K562 (cell line): ENCODE data around the gene COX5A. TPM values are rescaled to one million over a fixed set of nuclear protein-coding genes. Genes with fewer than 3 reads are reported as not detected.
A peak's percentile ranks its signal among the peaks of the same experiment; 100 is the strongest.

Source experiments
- AFF4 ChIP-seq: sonication (generic); formaldehyde crosslinking; IDR thresholded peaks from 2 replicates; pipeline ENCODE4 v1.8.0; 2023; ENCODE audit warnings: mild to moderate bottlenecking, missing genetic modification reagents
- ATF1 ChIP-seq, 2 experiments: fragments of 450-650 bp in 1 of 2; IDR thresholded peaks; 2 replicates each; pipeline ENCODE4 v1.6.1; 2016; ENCODE audit warnings: missing compliant biosample characterization in 1 of 2, missing genetic modification characterization in 1 of 2
- ERF ChIP-seq: fragments of 450-650 bp; formaldehyde crosslinking; IDR thresholded peaks from 2 replicates; pipeline ENCODE4 v1.4.0; 2020; ENCODE audit warnings: mild to moderate bottlenecking, mixed read lengths
- ESRRB ChIP-seq: fragments of 250-450 bp; sonication (Bioruptor Pico); IDR thresholded peaks from 2 replicates; pipeline ENCODE4 v1.5.0; 2020; ENCODE audit warnings: mild to moderate bottlenecking, moderate library complexity, borderline replicate concordance
- FUS ChIP-seq: fragments of 200-400 bp; formaldehyde crosslinking; optimal IDR thresholded peaks from 2 replicates; pipeline ENCODE3; 2017; ENCODE audit warnings: low read depth, low read length
- GMEB1 ChIP-seq: fragments of 250-450 bp; sonication (Bioruptor Pico); IDR thresholded peaks from 2 replicates; pipeline ENCODE4 v1.4.0; 2020; ENCODE audit warnings: mild to moderate bottlenecking
- KAT2B ChIP-seq: IDR thresholded peaks from one replicate; pipeline ENCODE4 v1.6.1; 2012; ENCODE audit warnings: low read depth, mild to moderate bottlenecking, control low read depth, inconsistent platforms, low read length, moderate library complexity
- MNT ChIP-seq, 2 experiments: fragments of 450-650 bp; conservative IDR thresholded peaks; 2 replicates each; pipeline ENCODE4 v1.6.1; 2017; ENCODE audit warnings: mild to moderate bottlenecking in 2 of 2, moderate library complexity in 2 of 2
- PML ChIP-seq: IDR thresholded peaks from 2 replicates; pipeline ENCODE4 v1.6.1; 2012; ENCODE audit warnings: low read length, inconsistent platforms
- RBM22 ChIP-seq: fragments of 200-400 bp; formaldehyde crosslinking; IDR thresholded peaks from 2 replicates; pipeline ENCODE4 v1.6.1; 2018; ENCODE audit warnings: low read length, low read depth; ENCODE audit not compliant: poor library complexity, severe bottlenecking
- RFX5 ChIP-seq: IDR thresholded peaks from 2 replicates; pipeline ENCODE4 v1.6.1; 2011; ENCODE audit warnings: low read depth, mild to moderate bottlenecking, improper control_type of control experiment, low read length
- RNF2 ChIP-seq: sonication (generic); IDR thresholded peaks from 2 replicates; pipeline ENCODE4 v1.6.1; 2016
- SAP30 ChIP-seq: fragments of 200-600 bp; sonication (generic); IDR thresholded peaks from 2 replicates; pipeline ENCODE4 v1.6.1; 2012; ENCODE audit warnings: borderline replicate concordance, low read depth, mild to moderate bottlenecking, moderate library complexity, low read length, control low read depth, inconsistent platforms; ENCODE audit not compliant: insufficient read depth, poor library complexity, severe bottlenecking
- SMAD4 ChIP-seq: fragments of 250-450 bp; sonication (Bioruptor Pico); conservative IDR thresholded peaks from 2 replicates; pipeline ENCODE4 v1.8.0; 2021; ENCODE audit warnings: inconsistent platforms, mild to moderate bottlenecking, moderate library complexity
- SMC3 ChIP-seq: conservative IDR thresholded peaks from 2 replicates; pipeline ENCODE4 v1.6.1; 2011; ENCODE audit warnings: low read depth, low read length, improper control_type of control experiment; ENCODE audit not compliant: insufficient read depth
- SNAPC5 ChIP-seq: fragments of 250-450 bp; sonication (Bioruptor Pico); IDR thresholded peaks from 2 replicates; pipeline ENCODE4 v1.8.0; 2021; ENCODE audit warnings: moderate library complexity, mild to moderate bottlenecking, inconsistent platforms
- ZFP36 ChIP-seq: fragments of 150-350 bp; IDR thresholded peaks from 2 replicates; pipeline ENCODE4 v1.6.1; 2018; ENCODE audit warnings: low read length, low read depth; ENCODE audit not compliant: partially characterized antibody
- ZKSCAN8 ChIP-seq: fragments of 200-800 bp; sonication (Bioruptor generic); IDR thresholded peaks from 2 replicates; pipeline ENCODE4 v1.6.1; 2016; ENCODE audit warnings: missing genetic modification characterization, missing compliant biosample characterization
- ZNF165 ChIP-seq: fragments of 250-450 bp; sonication (Bioruptor Pico); IDR thresholded peaks from 2 replicates; pipeline ENCODE4 v1.4.0; 2020; ENCODE audit warnings: borderline replicate concordance
- ZNF184 ChIP-seq: sonication (generic); formaldehyde crosslinking; IDR thresholded peaks from 2 replicates; pipeline ENCODE4 v1.5.0; 2020; ENCODE audit warnings: missing genetic modification reagents
- polyA plus RNA-seq, 8 experiments: library from polyadenylated mRNA; depleted of rRNA in 4 of 8; stranded (reverse) in 5 of 8; unstranded in 3 of 8; fragments of >200 nt; fragmentation: Nextera tagmentation in 2 of 8; fragmentation: Illumina TruSeq in 1 of 8; extraction: Ambion mirVana in 2 of 8; extraction: Trizol in 1 of 8; gene quantifications; 2 replicates each; pipeline versions ENCODE4 v1.2.1 to v1.2.3, GENCODE V29; 2011 to 2014; ENCODE audit warnings: inconsistent platforms in 1 of 8, missing spikeins in 1 of 8
- total RNA-seq, 7 experiments: library from RNA; depleted of rRNA in 6 of 7; stranded (reverse); fragments of >200 nt in 6 of 7; fragmentation: Illumina TruSeq in 2 of 7; extraction: Trizol in 2 of 7; gene quantifications; 2 replicates each; pipeline versions ENCODE4 v1.2.1 to v1.2.3, GENCODE V29; 2011 to 2021; ENCODE audit warnings: low replicate concordance in 1 of 7

COX5A gene
- total and polyA plus RNA-seq, 9 of the 15 experiments (the other 6 are each of a cell fraction or from before 2014, with no cell fraction given) = 86.8 to 553 (median 371) TPM

DNA sequence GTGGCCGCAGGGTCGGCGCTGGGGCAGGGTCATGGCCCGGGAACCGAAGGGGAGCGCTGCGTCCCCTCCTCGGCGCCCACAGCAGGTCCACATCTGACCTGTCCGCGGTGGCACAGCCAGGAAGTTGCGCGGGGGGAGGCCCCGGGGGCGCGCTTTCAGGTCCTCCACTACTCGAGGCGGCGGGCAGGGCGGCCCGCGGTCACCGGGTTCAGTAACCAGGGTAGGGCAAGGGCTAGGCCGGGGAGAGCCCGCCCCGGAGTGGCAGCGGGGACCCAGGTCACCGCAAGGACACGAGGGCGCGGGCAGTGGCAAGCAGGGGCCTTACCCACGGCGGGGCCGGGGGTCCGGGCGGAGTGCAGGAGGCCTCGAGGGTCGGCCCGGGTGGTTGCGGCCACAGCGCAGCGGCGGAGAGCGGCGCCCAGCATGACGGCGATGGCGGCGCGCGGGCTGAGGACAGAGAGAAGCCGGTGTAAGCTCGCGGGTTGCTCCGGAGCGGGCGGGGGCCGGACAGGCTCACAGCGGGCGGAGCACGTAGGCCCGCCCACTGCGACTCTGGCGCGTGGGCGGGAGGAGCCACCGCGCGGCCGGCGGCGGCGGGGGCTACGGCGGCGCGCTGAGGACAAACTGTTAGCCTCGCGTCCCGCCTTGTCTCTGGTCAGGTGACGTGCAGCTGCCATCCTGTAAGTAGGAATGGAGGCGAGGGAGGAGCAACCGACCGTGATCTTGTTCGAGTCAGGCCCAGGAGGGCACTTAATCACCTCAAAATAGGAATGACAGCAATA, at the start of gene COX5A (continued):
- TF ChIP-seq ZFP36 (no peak), GMEB1 (CRISPR knock-in tag) (peak; percentile 93), SAP30 (peak; percentile 29), PML (peak; percentile 51; the same call in 1 of the 2 replicates), SMAD4 (CRISPR knock-in tag) (peak; percentile 63; the same call in 1 of the 2 replicates), AFF4 (peak; percentile 95), RNF2 (peak; percentile 19; the same call in 1 of the 2 replicates), KAT2B (no peak), ERF (no peak), ESRRB (CRISPR knock-in tag) (no peak), RBM22 (peak; percentile 85), RFX5 (no peak), MNT (conservative IDR thresholded peaks at IDR 0.05) (peak; percentile 65 to 89; a peak in 3 of 4 replicates), ZKSCAN8 (CRISPR knock-in tag) (no peak), FUS (peak; percentile 31), ZNF184 (CRISPR knock-in tag) (no peak), ZNF165 (CRISPR knock-in tag) (no peak), SNAPC5 (CRISPR knock-in tag) (no peak), SMC3 (no peak), ATF1 (CRISPR knock-in tag; IDR thresholded peaks at IDR 0.05) (peak; percentile 84), ATF1 (tag; IDR thresholded peaks at IDR 0.05) (peak; percentile 95)
